Measurements from ENCODE around the gene COMMD4. TPM values are rescaled to one million over a fixed set of nuclear protein-coding genes. Genes with fewer than 3 reads are reported as not detected.

The COMMD4 gene
- 166 to 192 TPM (median 187 TPM) in 5 replicates for total RNA-seq (2022; extraction: Qiagen RNA extraction; ENCODE audit: low read depth)

DNA sequence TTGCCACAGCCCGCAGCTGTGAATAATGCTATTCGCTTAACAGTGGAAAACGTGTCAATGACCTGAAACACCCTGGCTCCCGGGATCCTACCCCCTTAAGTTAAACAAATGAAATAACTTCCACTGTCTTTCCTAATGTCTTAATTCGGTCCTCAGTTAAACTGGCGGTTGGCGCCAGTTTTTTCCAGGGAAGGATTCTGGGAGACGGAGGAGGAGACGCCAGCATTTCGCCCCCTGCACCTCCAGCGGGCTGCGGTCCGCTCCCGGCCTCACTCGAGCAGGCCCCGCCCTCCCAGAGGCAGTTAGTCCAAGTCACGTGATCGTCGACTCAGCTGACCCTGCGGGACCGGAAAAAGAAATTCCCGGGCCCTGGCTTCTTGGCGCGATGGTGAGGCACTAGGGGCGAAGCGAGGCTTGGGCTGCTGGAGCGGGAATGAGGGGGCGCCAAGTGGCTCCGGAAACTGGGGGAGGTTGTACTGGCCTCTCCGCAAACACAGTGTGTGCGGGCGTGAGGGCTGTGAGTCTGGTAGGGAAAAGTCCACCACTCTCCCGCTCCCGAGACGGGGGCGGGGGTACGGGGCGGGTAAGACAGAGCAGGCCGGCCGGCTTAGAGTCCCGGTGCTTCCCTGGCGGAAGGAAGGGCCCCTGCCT, at the start of gene COMMD4:
Gene COMMD4, plus strand, starts transcription at position 359 of the 651 bp plus-strand sequence. Its CDS starts 27 bp downstream, at position 386.

DNA sequence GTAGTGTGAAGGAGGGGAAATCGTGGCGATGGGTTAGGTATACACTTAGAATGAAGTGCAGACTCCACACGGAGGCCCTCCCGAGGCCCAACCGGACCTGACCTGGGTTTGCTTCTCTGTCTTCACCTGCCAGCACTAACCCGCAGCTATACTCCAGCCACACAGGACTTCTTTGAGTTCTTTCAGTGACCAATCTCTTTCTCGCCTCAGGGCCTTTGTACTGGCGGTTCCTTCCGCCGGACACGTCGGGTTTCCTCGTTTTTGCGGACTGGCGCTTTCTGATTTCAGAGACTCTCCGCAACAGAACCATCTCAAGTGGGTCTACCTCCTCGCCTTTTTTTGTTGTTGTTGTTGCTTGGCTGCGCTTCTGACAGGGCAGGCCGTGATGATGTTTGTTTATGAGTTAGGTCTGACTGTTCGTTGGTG, 10.9 kb downstream of the COMMD4 start, which contains the start of gene NEIL1:
Gene NEIL1, plus strand, starts transcription at position 244 of the 426 bp plus-strand sequence. CDS start 1,867 bp downstream, outside the sequence.

DNA sequence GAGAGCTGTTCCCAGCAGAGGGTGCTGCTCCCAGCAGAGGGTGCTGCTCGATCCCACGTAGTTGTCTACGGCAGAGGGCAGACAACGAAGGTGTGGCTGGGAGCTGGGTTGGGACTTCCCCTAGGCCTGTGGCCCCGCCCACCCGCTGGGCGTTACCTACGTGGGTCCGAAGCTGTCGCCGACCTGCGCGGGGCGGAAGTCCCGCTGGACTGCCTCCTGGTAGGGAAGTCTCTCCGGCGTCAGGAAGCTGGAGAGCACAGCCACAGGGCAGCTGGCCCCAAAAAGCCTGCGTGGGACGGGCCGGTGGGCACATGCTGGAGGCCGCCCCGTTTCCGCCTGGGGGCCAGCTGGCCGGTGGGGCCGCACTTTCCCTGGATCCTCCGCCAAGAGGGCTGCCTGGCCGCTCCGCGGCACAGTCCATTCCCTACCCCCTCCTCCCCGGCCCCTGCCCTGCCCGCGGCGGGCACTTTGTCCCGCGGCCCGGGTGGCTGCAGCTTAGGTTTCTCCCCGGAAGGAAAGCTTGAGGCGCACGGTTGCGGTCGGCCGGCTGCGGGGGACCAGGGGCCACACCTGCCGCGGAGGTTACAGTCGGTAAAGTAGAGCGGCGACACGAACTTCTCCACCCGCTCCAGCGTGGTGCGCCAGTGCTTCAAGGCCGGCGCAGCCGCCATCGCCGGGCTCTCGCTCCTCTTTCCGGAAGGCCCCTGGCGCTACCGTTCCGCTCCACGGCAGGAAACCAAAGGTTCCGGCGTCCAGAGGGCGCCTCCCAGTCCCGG, 32.2 kb downstream of the COMMD4 start, which contains the start of gene MAN2C1:
Gene MAN2C1, minus strand, starts transcription at position 695 of the 776 bp plus-strand sequence. Its CDS starts 24 bp downstream, at position 671.

Other genes starting within 250 kb of the COMMD4 start
- gene C15orf39, start 134.2 kb upstream of the COMMD4 start, total RNA-seq (2022; extraction: Qiagen RNA extraction; ENCODE audit: low read depth), result 23.6 to 35.3 TPM (median 33.7 TPM) in 5 replicates
- not detected in 5 replicates for gene GOLGA6C, start 77.7 kb upstream of the COMMD4 start, total RNA-seq (2022; extraction: Qiagen RNA extraction; ENCODE audit: low read depth)
- gene GOLGA6D, start 53.2 kb upstream of the COMMD4 start, total RNA-seq (2022; extraction: Qiagen RNA extraction; ENCODE audit: low read depth), result 0.07 to 0.12 TPM in 2 of 5 replicates, not detected in the others
- 1.1 to 2.6 TPM (median 2.4 TPM) in 5 replicates for gene NEIL1, start 11.0 kb downstream of the COMMD4 start, total RNA-seq (2022; extraction: Qiagen RNA extraction; ENCODE audit: low read depth)
- gene MAN2C1, start 32.5 kb downstream of the COMMD4 start, total RNA-seq (2022; extraction: Qiagen RNA extraction; ENCODE audit: low read depth), result 55.7 to 84.4 TPM (median 75.3 TPM) in 5 replicates
- gene SIN3A, start 115.6 kb downstream of the COMMD4 start, total RNA-seq (2022; extraction: Qiagen RNA extraction; ENCODE audit: low read depth), result 24.9 to 35.1 TPM (median 33.0 TPM) in 5 replicates
- 36.1 to 45.9 TPM (median 43.8 TPM) in 5 replicates for gene PTPN9, start 243.3 kb downstream of the COMMD4 start, total RNA-seq (2022; extraction: Qiagen RNA extraction; ENCODE audit: low read depth)